Stimulated activated CD4-positive, alpha-beta T cell treated with anti-CD3 and anti-CD28 coated beads, Interleukin-12 subunit alpha, Interleukin-12 subunit beta, amount 100 ng/mL, for 48 hours (primary cell): ENCODE measurements around the gene DGKD.
"Not testable (repeated sequence)": the region's sequence is repeated elsewhere in the genome, so short reads cannot be mapped to it uniquely, and the experiment has no call there.

Source experiments
- DNase-seq, 3 donors: peaks; one replicate each; pipeline ENCODE4 v3.0.0-alpha.2; 2020; ENCODE audit warnings: low read depth in 2 of 3, low spot score in 1 of 3

The DGKD gene

DNA sequence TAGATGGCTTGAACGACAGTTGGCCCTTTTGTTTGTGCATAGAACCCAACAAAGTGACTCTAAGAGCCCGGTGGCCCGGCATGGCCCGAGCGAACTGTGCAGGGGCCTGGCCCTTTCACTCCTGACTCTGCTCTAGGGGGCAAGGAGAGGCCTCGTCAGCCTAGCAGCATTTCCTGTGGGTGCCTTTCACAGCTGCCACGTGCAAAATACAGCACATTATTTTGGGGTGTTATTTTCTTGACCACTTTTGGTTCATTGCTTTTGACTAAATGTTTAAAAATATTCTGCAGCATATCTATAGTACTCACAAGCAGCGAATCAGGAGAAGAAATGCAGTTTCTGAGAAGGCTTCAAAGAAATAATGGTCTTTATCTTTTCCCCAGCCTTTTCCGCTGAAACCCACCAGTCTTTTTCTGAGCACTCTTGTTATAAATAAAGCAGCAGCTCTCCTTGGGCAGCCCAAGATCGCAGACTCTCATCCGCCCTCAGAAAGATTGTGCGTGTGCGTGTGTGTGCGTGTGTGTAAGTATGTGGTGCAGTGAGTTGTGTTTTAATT is 31.3 kb downstream of the DGKD start:
- DNase-seq, result no peak

DNA sequence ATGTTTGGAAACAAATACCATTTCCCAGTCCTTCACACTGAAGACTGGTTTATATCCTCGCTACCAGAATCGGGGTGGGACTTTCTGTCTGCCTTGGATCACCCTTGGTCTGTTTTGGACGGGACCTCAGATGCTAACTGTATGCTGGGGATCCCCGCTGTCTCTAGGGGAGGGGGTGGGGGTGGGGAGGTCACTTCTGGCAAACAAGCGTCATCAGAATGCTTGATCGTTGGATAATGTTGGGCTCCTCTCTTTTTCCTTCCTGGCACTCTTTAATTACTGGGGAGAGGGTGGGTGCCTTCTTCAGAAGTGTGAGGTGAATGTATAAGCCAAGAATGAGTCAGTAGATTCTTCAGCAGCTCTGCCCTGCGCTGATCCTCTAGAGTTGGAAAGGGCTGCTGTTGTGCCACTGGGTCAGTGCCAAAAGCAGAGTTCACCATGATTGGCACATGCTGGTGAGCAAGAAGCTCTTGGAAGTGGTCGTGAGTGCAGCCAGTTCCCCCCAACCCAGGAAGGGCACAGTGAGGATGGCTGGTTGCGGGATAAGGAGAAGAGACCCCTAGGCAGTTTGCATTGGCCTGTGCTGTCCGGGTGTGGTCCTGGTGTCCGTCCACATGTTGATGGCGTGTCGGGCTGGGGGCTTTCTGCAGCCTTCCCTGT is 32.2 kb downstream of the DGKD start:
- DNase-seq, result no peak

DNA sequence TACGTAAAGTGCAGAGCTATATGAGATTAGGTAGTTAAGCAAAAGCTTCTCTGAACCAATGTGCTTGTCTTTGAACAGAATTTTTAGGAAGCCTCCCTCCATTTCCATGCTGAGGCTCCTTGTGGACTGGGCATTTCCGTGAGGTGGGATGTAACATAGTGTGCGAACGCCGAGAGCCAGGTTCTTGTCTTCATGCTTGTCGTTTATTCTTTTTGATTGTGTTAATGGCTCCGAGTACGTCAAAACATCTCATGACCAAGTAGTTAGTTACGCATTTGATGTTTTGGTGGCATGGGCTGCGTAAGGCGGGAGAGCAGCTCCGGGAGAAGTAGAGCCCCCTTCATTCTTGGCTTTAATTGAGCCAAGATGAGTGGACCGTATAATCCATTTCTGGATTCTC is 32.9 kb downstream of the DGKD start:
- no peak for DNase-seq

GRCh38 chr2:233387667-233388528 is 33.6 kb downstream of the DGKD start:
- DNase-seq, result no peak

- DNase-seq, result no peak
These were observed 35.4 kb downstream of the DGKD start for GRCh38 chr2:233389601-233390125.

GRCh38 chr2:233395687-233396086 is 41.4 kb downstream of the DGKD start:
- no peak for DNase-seq

DNA sequence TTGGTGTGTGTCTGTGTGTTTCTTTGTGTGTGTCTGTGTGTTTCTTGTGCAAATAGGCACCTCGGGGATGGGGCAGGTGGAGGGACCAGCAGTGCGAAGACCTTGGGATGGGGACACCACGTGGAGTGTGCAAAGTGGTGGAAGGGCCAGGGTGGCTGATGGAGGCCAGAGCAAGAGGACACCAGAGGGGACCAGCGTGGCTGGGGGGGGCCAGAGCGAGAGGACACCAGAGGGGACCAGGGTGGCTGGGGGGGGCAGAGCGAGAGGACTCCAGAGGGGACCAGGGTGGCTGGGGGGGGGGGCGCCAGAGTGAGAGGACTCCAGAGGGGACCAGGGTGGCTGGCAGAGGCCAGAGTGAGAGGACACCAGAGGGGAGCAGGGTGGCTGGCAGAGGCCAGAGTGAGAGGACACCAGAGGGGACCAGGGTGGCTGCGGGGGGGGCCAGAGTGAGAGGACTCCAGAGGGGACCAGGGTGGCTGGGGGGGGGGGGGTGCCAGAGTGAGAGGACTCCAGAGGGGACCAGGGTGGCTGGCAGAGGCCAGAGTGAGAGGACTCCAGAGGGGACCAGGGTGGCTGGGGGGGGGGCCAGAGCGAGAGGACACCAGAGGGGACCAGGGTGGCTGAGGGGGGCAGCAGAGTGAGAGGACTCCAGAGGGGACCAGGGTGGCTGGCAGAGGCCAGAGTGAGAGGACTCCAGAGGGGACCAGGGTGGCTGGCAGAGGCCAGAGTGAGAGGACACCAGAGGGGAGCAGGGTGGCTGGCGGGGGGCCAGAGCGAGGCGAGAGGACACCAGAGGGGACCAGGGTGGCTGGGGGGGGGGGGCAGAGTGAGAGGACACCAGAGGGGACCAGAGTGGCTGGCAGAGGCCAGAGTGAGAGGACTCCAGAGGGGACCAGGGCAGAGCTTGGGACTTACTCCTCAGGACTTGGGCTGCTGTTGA is 42.7 kb downstream of the DGKD start:
- DNase-seq, result not testable (repeated sequence)

DNA sequence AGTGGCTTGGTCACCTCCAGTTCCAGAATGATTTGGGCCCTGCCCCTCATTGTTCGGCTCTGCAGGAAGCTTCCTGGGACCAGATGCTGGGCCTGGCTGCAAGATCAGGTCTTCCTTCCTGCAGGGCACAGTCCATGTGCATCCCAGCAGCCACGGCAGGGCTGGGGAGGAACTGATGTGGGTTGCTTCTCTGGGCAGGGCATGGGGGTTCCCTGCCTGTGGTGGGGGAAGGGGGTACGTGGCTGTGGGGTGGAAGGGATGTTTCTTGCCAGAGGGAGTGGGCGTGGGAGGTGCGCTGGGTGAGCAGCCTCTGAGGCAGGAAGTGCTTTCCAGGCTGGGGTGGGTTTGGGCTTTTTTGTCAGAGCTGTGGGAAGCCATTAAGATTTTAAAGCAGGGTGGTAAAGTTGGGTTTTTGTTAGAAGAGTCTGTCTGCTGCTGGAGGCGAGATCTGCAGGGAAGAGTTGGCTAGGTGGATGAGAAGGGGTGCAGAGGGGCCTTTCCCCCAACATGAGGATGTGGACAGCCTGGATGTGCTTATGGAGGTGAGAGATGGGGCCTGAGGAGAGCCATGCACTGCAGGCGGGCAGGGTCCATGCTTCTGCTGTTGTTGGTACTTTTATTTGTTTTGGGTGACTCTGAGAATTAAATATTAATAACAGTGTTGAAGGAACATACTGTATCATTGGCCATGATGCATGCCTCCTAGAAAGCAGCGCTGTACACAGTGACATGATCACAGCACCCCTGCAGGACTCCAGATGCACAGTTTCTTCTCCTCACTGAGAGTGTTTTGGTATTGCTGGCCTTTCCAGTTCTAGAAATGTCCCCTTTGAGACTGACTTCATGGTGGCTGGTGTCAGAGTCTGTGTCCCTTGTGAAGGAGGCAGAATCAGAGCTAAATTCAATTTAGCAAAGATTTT is 45.3 kb downstream of the DGKD start:
- DNase-seq, result peak in 1 of 3 donors; percentile 28

DNA sequence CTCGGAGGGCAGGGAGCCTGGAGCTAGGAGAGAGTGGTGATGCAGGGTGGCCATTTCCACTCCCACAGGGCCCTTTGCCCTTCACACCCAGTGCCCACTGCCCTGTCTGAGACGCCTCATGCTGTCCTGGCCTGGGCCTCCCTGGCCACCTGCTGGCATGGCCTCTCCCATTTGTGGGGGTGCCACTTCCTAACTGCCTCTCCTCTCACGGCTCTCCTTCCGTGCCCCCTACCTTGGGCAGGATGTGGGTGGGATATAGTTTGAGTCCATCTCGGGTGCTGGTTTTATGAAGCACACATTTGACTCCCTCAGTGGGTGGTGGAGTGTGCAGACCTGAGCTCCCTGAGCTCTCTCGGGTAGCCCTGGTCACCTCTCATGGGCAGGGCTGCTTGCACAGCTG is 46.0 kb downstream of the DGKD start:
- DNase-seq, result no peak

- DNase-seq, result no peak
These were observed 46.7 kb downstream of the DGKD start for GRCh38 chr2:233400961-233401360.

- no peak for DNase-seq
These were observed 48.1 kb downstream of the DGKD start for GRCh38 chr2:233402346-233402745.

DNA sequence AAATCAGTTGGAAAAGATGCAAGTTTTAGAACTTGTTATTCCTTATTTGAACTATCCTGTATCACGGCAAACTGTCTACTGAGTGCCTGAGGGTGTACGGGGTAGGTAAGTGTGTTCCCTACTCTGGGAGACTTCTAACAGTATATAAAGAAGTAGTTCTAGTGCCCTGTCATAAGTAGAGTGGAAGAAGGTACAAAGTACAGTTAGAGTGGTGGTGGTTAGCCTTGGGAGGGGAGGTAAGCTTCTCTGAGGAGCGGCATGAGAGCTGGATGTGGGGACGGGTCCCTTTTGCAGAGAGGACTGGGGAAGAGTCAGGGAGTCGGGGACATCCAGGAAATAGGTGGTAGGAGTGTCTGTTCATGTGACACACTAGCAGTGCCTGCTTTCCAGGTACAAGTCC is 48.5 kb downstream of the DGKD start:
- no peak for DNase-seq

DNA sequence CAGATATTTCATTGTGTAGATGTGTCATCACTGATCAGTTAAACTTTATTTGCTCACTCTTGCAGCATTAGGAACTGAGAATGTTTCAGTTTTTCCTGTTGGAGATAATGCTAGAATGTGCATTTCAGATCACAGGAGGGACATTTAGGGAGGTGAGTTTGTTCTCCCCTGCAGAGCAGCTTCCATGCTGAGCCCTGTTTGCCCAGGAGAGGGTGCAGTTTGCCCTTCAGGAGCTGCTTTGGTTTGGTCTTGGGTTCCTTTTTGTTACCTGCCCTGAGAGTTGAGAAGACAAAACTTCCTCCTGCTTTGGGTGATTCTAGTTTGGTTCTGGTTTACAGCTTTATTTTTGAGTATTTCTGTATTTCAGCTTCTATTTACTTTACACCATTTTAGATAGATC is 49.9 kb downstream of the DGKD start:
- peak in 1 of 3 donors; percentile 32 for DNase-seq

GRCh38 chr2:233406865-233407264 is 52.6 kb downstream of the DGKD start:
- no peak for DNase-seq

GRCh38 chr2:233407771-233408181 is 53.5 kb downstream of the DGKD start:
- DNase-seq, result no peak

GRCh38 chr2:233408366-233409285 is 54.3 kb downstream of the DGKD start:
- no peak for DNase-seq

DNA sequence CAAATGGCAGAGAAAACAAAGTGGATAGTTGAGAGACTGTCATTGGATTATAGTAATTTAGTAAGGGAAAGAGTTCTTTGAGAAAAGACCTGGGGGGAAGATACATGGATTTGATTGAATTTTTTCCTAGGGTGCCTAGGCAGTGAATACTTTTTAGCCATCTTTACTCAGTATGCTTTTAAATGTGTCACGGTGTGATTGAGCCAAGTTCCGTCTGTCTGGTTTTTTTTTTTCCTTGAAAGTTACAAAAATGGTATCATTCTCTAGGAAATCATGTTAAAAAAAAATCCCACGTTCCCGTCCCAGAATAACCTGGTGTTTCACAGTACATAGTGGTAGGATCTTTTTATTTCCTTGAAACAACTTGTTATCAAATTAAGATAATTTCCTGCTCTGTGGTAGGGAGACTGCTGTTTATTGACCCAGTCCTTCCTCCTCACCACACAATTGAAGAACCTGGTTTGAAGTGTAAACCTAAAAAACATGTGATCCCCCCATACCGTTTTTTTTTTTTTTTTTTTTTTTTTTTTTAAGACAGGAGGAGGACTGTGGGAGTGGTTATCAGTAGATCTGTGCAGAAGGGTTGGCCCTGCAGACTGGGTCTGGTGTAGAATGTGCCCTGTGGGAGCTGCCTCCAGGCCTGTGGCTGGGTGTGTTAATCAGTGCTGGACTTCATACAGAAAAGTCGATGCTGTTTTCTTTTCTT is 55.1 kb downstream of the DGKD start:
- DNase-seq, result no peak

DNA sequence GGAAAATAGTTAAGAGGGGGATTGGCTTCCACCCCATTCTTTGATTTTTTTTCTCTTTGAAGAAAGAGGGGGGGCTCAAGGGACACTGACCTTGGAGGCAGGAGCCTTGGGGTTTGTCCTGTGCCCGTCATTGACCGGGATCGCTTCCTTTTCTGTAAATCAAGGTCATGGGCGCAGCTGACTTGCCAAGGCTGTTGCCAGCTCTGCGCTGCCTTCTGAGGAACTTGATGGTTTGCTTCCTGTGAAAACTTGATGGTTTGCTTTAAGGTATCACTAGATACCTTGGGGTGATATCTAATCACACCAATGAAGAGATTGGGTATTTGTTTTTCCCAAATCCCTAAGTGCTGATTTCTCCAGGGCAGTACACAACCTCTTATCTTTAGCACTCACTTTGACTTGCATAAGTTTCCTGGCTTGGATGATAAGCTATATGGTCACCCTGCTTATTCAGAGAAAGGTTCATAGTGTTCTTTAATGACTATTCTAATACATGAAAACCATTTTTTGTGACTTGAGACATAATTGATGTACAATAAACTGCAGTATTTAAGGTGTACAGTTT is 56.0 kb downstream of the DGKD start:
- no peak for DNase-seq
